Retina (tissue), 1 donor: ENCODE data around the gene RIT2.
"Not testable (repeated sequence)": the region's sequence is repeated elsewhere in the genome, so short reads cannot be mapped to it uniquely, and the experiment has no call there.

ENCODE experiments used
- DNase-seq: peaks from one replicate; pipeline ENCODE4 v3.0.0-alpha.2; 2016

The RIT2 gene

GRCh38 chr18:42746794-42747193 is 368.7 kb downstream of the RIT2 start:
- no peak for DNase-seq

GRCh38 chr18:42745931-42746330 is 369.6 kb downstream of the RIT2 start:
- DNase-seq = no peak

- DNase-seq = no peak
Observed at GRCh38 chr18:42745171-42745570, 370.3 kb downstream of the RIT2 start.

- DNase-seq = no peak
Observed at GRCh38 chr18:42743373-42744138, 371.9 kb downstream of the RIT2 start.

DNA sequence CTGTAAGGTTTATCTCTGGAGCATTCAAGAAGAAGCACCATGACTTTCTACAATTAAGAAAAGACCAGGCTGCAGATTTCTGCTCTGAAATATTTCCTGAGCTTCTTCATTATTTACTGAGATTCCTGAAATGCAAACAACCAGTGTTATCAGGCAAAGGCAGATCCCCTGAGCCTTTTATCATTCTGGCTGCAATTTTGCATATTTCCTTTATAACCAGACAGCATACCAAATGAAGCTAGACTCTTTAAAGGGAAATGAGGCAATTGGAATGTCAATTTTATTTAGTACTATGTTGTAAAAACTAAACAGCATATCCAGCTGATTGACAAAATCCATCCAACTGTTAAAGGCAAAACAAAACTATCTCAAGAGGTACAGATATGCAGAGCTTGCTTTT is 372.5 kb downstream of the RIT2 start:
- DNase-seq = no peak

DNA sequence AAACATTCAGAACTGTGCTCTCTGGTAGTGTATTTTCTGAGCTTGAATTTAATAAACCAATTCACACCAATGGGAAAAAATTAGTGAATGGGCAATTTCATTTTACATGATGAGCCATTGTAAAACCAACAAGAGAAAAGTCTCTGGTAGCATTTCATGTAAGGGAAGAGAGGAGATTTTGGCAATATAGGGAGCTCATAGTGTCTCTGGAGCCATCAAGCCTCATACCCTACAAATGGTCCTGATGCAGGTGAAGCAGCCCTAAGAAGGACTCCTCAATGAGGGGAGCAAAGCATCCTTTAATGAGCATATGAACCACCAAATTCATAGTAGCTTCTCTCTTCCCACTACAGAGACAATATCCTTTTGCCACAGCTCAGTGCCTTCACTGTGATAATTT is 373.0 kb downstream of the RIT2 start:
- no peak for DNase-seq

DNA sequence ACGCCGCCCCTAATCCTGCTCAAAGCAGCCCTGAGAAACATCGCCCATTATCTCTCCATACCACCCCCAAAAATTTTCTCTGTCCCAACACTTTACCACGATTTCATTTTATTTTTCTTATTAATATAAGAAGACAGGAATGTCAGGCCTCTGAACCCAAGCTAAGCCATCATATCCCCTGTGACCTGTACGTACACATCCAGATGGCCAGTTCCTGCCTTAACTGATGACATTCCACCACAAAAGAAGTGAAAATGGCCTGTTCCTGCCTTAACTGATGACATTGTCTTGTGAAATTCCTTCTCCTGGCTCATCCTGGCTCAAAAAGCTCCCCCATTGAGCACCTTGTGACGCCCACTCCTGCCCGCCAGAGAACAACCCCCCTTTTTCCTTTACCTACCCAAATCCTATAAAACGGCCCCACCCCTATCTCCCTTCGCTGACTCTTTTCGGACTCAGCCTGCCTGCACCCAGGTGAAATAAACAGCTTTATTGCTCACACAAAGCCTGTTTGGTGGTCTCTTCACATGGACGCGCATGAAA is 373.6 kb downstream of the RIT2 start:
- not testable (repeated sequence) for DNase-seq

DNA sequence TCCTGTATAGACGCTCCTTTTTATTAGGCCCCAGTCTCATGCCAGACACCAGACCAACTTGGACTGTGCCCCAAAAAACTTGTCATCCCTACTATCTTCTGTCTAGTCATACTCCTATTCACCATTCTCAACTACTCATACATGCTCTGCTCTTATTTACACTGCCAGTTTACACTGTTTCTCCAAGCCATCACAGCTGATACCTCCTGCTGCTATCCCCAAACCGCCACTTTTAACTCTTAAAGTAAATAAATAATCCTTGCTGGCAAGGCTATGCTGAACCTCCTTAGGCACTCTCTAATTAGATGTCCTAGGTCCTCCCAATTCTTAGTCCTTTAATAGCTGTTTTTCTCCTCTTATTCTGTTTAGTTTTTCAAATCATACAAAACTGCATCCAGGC is 374.2 kb downstream of the RIT2 start:
- not testable (repeated sequence) for DNase-seq

- DNase-seq = no peak
Observed at GRCh38 chr18:42736074-42736473, 379.4 kb downstream of the RIT2 start.

DNA sequence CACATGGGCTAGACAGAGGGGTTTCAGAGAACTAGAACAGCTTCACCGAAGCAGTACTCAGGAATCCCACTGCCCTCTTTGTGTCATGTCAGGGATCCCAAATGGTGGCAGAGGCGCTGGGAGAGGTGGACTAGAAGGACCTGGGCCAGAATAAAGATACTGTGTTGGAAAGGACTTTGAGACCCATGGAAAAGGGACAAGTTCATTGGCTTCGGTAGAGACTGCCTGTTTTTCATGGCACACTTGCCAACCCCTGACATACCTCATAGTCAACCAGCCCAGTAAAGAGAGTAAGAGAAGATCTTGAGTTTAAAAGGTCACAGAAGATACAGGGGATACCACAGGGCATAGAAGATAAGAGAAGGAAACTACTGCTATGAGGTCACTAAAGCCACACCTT is 381.0 kb downstream of the RIT2 start:
- no peak for DNase-seq

- no peak for DNase-seq
Observed at GRCh38 chr18:42730272-42730671, 385.2 kb downstream of the RIT2 start.

- no peak for DNase-seq
Observed at GRCh38 chr18:42719221-42719620, 396.3 kb downstream of the RIT2 start.

- DNase-seq = no peak
Observed at GRCh38 chr18:42712065-42712464, 403.4 kb downstream of the RIT2 start.

GRCh38 chr18:42707080-42707479 is 408.4 kb downstream of the RIT2 start:
- no peak for DNase-seq

DNA sequence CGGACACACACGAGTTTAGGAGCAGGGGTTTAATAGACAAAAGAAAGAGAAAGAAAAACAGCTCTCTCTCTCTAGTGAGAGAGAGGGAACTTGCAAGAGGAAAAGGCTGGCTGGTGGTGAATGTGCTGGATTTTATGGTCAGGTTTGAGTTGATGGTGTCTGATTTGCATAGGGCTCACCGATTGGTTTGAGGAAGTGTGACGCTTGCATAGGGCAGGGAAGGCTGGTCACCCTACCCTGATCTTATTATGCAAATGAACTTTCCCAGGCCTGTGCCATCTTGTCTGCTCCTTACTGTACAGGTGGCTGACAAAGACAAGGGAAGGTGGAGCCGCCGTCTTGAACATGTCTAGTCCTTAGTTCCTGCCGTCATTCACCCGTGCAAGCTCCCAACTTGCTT is 408.9 kb downstream of the RIT2 start:
- DNase-seq = no peak

- no peak for DNase-seq
Observed at GRCh38 chr18:42706029-42706608, 409.4 kb downstream of the RIT2 start.
